ENCODE data around the gene WFIKKN1.

The WFIKKN1 gene

GRCh38 chr16:678209-678857 is 47.5 kb downstream of the WFIKKN1 start:
- H3K27ac ChIP-seq (ENCODE audit: low read depth, low read length): no peak overlapping the region
- H3K36me3 ChIP-seq (ENCODE audit: control insufficient read depth in 1 of 2, insufficient read depth in 2 of 2, low read length in 2 of 2): peaks cover 18 to 29% of the 10 kb centered on the region in 2 donors
- H3K4me3 ChIP-seq (ENCODE audit: low read depth in 1 of 2, low read length in 2 of 2): no peak overlapping the region
- H3K27me3 ChIP-seq (ENCODE audit: control insufficient read depth in 1 of 2, insufficient read depth in 2 of 2, low read length in 2 of 2): no peaks in the 10 kb centered on the region
- no peak overlapping the region for H3K9ac ChIP-seq (ENCODE audit: low read depth in 1 of 2, low read length in 2 of 2)
- H3K4me1 ChIP-seq (ENCODE audit: control insufficient read depth in 1 of 2, insufficient read depth in 2 of 2, low read length in 2 of 2): peaks cover 32 to 48% of the 10 kb centered on the region in 2 donors
- no peaks in the 10 kb centered on the region for H3K9me3 ChIP-seq (ENCODE audit: control insufficient read depth in 1 of 2, low read length in 2 of 2)

- peak overlapping the region in 1 of 2 donors; percentile 2 for H3K9ac ChIP-seq (ENCODE audit: low read depth in 1 of 2, low read length in 2 of 2)
- H3K4me1 ChIP-seq (ENCODE audit: control insufficient read depth in 1 of 2, insufficient read depth in 2 of 2, low read length in 2 of 2): peaks cover 34 to 53% of the 10 kb centered on the region in 2 donors
- peaks cover 18 to 22% of the 10 kb centered on the region in 2 donors for H3K36me3 ChIP-seq (ENCODE audit: control insufficient read depth in 1 of 2, insufficient read depth in 2 of 2, low read length in 2 of 2)
- H3K9me3 ChIP-seq (ENCODE audit: control insufficient read depth in 1 of 2, low read length in 2 of 2): no peaks in the 10 kb centered on the region
- H3K27ac ChIP-seq (ENCODE audit: low read depth, low read length): peak overlapping the region; percentile 57
- no peaks in the 10 kb centered on the region for H3K27me3 ChIP-seq (ENCODE audit: control insufficient read depth in 1 of 2, insufficient read depth in 2 of 2, low read length in 2 of 2)
- peak overlapping the region; percentile 35 to 72 for H3K4me3 ChIP-seq (ENCODE audit: low read depth in 1 of 2, low read length in 2 of 2)
These were observed 48.4 kb downstream of the WFIKKN1 start for GRCh38 chr16:678858-679813.

GRCh38 chr16:679814-680624 is 49.2 kb downstream of the WFIKKN1 start, which contains the start of gene STUB1:
TSS of gene STUB1 (plus strand) at chr16:680410. CDS start at chr16:680526, 116 bp downstream.
- Histone ChIP-seq H3K36me3 (ENCODE audit: control insufficient read depth in 1 of 2, insufficient read depth in 2 of 2, low read length in 2 of 2) (peaks cover 18 to 21% of the 10 kb centered on the region in 2 donors), H3K27ac (ENCODE audit: low read depth, low read length) (peak within 1 kb of the TSS; percentile 97), H3K4me1 (ENCODE audit: control insufficient read depth in 1 of 2, insufficient read depth in 2 of 2, low read length in 2 of 2) (peaks cover 33 to 55% of the 10 kb centered on the region in 2 donors), H3K27me3 (ENCODE audit: control insufficient read depth in 1 of 2, insufficient read depth in 2 of 2, low read length in 2 of 2) (no peaks in the 10 kb centered on the region), H3K4me3 (ENCODE audit: low read depth in 1 of 2, low read length in 2 of 2) (peak within 1 kb of the TSS; percentile 79 to 84), H3K9ac (ENCODE audit: low read depth in 1 of 2, low read length in 2 of 2) (peak within 1 kb of the TSS; percentile 78 to 80), H3K9me3 (ENCODE audit: control insufficient read depth in 1 of 2, low read length in 2 of 2) (no peaks in the 10 kb centered on the region)

GRCh38 chr16:680625-680945 is 49.8 kb downstream of the WFIKKN1 start:
- H3K9me3 ChIP-seq (ENCODE audit: control insufficient read depth in 1 of 2, low read length in 2 of 2): no peaks in the 10 kb centered on the region
- peak overlapping the region; percentile 76 to 78 for H3K9ac ChIP-seq (ENCODE audit: low read depth in 1 of 2, low read length in 2 of 2)
- H3K4me3 ChIP-seq (ENCODE audit: low read depth in 1 of 2, low read length in 2 of 2): peak overlapping the region; percentile 79 to 84
- H3K4me1 ChIP-seq (ENCODE audit: control insufficient read depth in 1 of 2, insufficient read depth in 2 of 2, low read length in 2 of 2): peaks cover 29 to 56% of the 10 kb centered on the region in 2 donors
- H3K27me3 ChIP-seq (ENCODE audit: control insufficient read depth in 1 of 2, insufficient read depth in 2 of 2, low read length in 2 of 2): no peaks in the 10 kb centered on the region
- H3K36me3 ChIP-seq (ENCODE audit: control insufficient read depth in 1 of 2, insufficient read depth in 2 of 2, low read length in 2 of 2): peaks cover 18 to 25% of the 10 kb centered on the region in 2 donors
- H3K27ac ChIP-seq (ENCODE audit: low read depth, low read length): peak overlapping the region; percentile 50

- peaks cover 18 to 25% of the 10 kb centered on the region in 2 donors for H3K36me3 ChIP-seq (ENCODE audit: control insufficient read depth in 1 of 2, insufficient read depth in 2 of 2, low read length in 2 of 2)
- H3K9ac ChIP-seq (ENCODE audit: low read depth in 1 of 2, low read length in 2 of 2): peak overlapping the region; percentile 76 to 78
- H3K27ac ChIP-seq (ENCODE audit: low read depth, low read length): peak overlapping the region; percentile 39
- no peaks in the 10 kb centered on the region for H3K9me3 ChIP-seq (ENCODE audit: control insufficient read depth in 1 of 2, low read length in 2 of 2)
- H3K4me3 ChIP-seq (ENCODE audit: low read depth in 1 of 2, low read length in 2 of 2): peak overlapping the region; percentile 79 to 84
- no peaks in the 10 kb centered on the region for H3K27me3 ChIP-seq (ENCODE audit: control insufficient read depth in 1 of 2, insufficient read depth in 2 of 2, low read length in 2 of 2)
- H3K4me1 ChIP-seq (ENCODE audit: control insufficient read depth in 1 of 2, insufficient read depth in 2 of 2, low read length in 2 of 2): peaks cover 27 to 54% of the 10 kb centered on the region in 2 donors
These were observed 50.4 kb downstream of the WFIKKN1 start for GRCh38 chr16:680967-681745.

- Histone ChIP-seq H3K36me3 (ENCODE audit: control insufficient read depth in 1 of 2, insufficient read depth in 2 of 2, low read length in 2 of 2) (peaks cover 21 to 31% of the 10 kb centered on the region in 2 donors), H3K9me3 (ENCODE audit: control insufficient read depth in 1 of 2, low read length in 2 of 2) (no peaks in the 10 kb centered on the region), H3K4me1 (ENCODE audit: control insufficient read depth in 1 of 2, insufficient read depth in 2 of 2, low read length in 2 of 2) (peaks cover 19 to 47% of the 10 kb centered on the region in 2 donors), H3K27ac (ENCODE audit: low read depth, low read length) (no peak overlapping the region), H3K9ac (ENCODE audit: low read depth in 1 of 2, low read length in 2 of 2) (peak overlapping the region; percentile 76 to 78), H3K4me3 (ENCODE audit: low read depth in 1 of 2, low read length in 2 of 2) (peak overlapping the region; percentile 79 to 84), H3K27me3 (ENCODE audit: control insufficient read depth in 1 of 2, insufficient read depth in 2 of 2, low read length in 2 of 2) (no peaks in the 10 kb centered on the region)
These were observed 51.1 kb downstream of the WFIKKN1 start for GRCh38 chr16:681746-682427.

- no peaks in the 10 kb centered on the region for H3K9me3 ChIP-seq (ENCODE audit: control insufficient read depth in 1 of 2, low read length in 2 of 2)
- H3K27ac ChIP-seq (ENCODE audit: low read depth, low read length): no peak overlapping the region
- H3K4me3 ChIP-seq (ENCODE audit: low read depth in 1 of 2, low read length in 2 of 2): peak overlapping the region; percentile 71 to 77
- H3K27me3 ChIP-seq (ENCODE audit: control insufficient read depth in 1 of 2, insufficient read depth in 2 of 2, low read length in 2 of 2): no peaks in the 10 kb centered on the region
- H3K36me3 ChIP-seq (ENCODE audit: control insufficient read depth in 1 of 2, insufficient read depth in 2 of 2, low read length in 2 of 2): peaks cover 21 to 40% of the 10 kb centered on the region in 2 donors
- peak overlapping the region in 1 of 2 donors; percentile 54 for H3K9ac ChIP-seq (ENCODE audit: low read depth in 1 of 2, low read length in 2 of 2)
- H3K4me1 ChIP-seq (ENCODE audit: control insufficient read depth in 1 of 2, insufficient read depth in 2 of 2, low read length in 2 of 2): peaks cover 19 to 41% of the 10 kb centered on the region in 2 donors
These were observed 52.0 kb downstream of the WFIKKN1 start for GRCh38 chr16:682493-683395.

- Histone ChIP-seq H3K27ac (ENCODE audit: low read depth, low read length) (peak overlapping the region; percentile 66), H3K36me3 (ENCODE audit: control insufficient read depth in 1 of 2, insufficient read depth in 2 of 2, low read length in 2 of 2) (peaks cover 21 to 42% of the 10 kb centered on the region in 2 donors), H3K4me1 (ENCODE audit: control insufficient read depth in 1 of 2, insufficient read depth in 2 of 2, low read length in 2 of 2) (peaks cover 19 to 41% of the 10 kb centered on the region in 2 donors)
These were observed 52.7 kb downstream of the WFIKKN1 start for GRCh38 chr16:683396-684070.

More at GRCh38 chr16:683396-684070, 52.7 kb downstream of the WFIKKN1 start:
- Histone ChIP-seq H3K27me3 (ENCODE audit: control insufficient read depth in 1 of 2, insufficient read depth in 2 of 2, low read length in 2 of 2) (no peaks in the 10 kb centered on the region), H3K9ac (ENCODE audit: low read depth in 1 of 2, low read length in 2 of 2) (peak overlapping the region; percentile 43 to 54), H3K9me3 (ENCODE audit: control insufficient read depth in 1 of 2, low read length in 2 of 2) (no peaks in the 10 kb centered on the region), H3K4me3 (ENCODE audit: low read depth in 1 of 2, low read length in 2 of 2) (peak overlapping the region; percentile 71 to 77)
